ENCODE measurements around the gene RXRA.

Gene RXRA

DNA sequence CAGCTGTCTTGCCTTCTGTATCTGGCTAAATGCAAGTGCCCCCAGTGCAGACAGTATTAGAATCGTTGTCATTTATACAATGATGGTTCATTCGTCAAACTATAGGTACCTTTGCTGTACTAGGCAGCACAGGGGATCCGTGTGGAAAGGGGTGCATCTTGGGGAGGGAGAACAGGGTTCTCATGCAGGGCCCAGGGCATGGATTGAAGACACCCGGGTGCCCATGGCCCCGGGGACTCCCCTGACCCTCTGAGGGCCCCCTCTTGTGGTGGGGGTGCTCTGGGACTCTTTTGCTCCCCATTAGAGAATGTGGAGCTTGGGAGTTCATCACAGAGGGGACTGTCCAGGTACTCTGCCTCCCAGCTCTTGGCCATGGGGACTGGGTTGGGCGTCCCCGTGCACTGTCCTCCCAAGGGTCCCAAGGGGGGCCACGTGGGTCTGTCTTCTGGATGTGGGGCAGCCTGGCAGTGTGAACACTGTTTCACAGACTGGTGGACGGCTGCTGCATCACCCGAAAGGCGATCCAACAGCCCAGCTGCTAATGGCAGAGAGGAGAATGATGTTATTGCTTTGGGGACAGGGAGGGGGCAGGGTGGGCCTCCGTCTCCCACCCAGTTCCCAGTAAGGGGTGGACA is 36.9 kb upstream of the RXRA start:
- DNase-seq (ENCODE audit: low read depth): no peak
- TF ChIP-seq, protein P1, sequence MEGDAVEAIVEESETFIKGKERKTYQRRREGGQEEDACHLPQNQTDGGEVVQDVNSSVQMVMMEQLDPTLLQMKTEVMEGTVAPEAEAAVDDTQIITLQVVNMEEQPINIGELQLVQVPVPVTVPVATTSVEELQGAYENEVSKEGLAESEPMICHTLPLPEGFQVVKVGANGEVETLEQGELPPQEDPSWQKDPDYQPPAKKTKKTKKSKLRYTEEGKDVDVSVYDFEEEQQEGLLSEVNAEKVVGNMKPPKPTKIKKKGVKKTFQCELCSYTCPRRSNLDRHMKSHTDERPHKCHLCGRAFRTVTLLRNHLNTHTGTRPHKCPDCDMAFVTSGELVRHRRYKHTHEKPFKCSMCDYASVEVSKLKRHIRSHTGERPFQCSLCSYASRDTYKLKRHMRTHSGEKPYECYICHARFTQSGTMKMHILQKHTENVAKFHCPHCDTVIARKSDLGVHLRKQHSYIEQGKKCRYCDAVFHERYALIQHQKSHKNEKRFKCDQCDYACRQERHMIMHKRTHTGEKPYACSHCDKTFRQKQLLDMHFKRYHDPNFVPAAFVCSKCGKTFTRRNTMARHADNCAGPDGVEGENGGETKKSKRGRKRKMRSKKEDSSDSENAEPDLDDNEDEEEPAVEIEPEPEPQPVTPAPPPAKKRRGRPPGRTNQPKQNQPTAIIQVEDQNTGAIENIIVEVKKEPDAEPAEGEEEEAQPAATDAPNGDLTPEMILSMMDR (IDR thresholded peaks at IDR 0.05; ENCODE audit: low read length, missing control alignments): no peak
- no peak overlapping the region for H3K4me3 ChIP-seq (replicated peaks; ENCODE audit: low read depth, low read length)

DNA sequence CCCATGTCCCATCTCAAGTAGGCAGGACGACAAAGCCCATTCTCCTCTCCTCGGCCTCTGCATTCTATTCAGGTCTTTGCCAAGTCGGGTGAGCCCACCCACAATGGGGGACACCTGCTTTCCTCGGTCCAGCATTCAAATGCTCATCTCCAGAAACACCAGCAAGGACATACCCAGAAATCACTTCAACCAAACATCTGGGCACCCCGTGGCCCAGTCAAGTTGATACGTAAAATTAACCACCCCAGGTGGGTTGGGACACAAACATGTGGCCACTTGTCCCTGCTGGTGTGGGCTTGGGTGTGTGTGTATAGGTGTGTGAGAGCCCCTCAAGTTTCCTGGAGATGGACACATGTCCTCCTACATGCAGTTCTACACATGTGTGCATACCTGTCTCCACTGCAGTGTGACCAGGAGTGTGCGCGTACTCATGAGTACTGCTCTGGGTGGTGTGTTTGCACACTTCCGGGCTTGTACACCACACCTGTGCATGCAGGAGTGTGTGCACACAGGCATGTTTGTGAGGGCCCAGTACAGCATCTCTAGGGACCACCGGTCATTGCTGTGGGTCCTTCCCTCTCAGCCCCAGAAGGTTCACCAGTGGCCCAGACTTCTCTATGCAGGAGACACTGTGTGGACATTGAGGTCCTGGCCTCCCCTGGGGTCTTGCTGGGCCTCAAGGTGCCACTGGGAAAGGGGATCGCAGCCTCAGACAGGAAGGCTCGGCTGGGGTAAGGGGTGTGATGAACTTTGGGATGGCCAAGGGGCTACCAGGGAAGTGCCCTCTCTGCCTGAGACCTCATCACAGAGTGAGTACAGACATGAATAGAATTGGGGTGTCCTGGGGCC is 35.4 kb upstream of the RXRA start:
- no peak overlapping the region for H3K4me3 ChIP-seq (replicated peaks; ENCODE audit: low read depth, low read length)
- no peak for DNase-seq (ENCODE audit: low read depth)
- TF ChIP-seq, protein P1 (IDR thresholded peaks at IDR 0.05; ENCODE audit: low read length, missing control alignments): no peak

DNA sequence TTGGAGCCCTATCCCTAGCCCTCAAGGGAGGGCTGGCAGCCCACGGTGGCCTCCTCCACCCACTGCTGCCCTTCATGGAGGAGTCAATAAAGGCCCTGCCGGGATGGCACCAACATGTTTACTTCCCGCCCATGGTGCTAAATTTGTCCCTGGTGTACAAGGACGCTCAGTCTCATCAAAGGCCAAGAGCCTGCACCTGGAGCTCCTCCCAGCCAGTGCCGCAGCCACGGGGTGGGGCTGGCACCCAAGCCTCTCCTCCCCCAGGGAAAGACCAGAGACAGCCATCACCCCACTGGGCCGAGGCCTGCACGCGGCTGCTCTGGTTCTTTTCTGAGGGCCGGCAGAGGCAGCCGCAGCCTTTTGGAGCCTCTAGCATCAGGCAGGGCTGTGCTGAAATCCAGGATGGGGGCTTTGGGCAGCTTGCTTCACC is 34.8 kb upstream of the RXRA start:
- DNase-seq (ENCODE audit: low read depth): no peak
- TF ChIP-seq, protein P1 (IDR thresholded peaks at IDR 0.05; ENCODE audit: low read length, missing control alignments): no peak
- H3K4me3 ChIP-seq (replicated peaks; ENCODE audit: low read depth, low read length): no peak overlapping the region

DNA sequence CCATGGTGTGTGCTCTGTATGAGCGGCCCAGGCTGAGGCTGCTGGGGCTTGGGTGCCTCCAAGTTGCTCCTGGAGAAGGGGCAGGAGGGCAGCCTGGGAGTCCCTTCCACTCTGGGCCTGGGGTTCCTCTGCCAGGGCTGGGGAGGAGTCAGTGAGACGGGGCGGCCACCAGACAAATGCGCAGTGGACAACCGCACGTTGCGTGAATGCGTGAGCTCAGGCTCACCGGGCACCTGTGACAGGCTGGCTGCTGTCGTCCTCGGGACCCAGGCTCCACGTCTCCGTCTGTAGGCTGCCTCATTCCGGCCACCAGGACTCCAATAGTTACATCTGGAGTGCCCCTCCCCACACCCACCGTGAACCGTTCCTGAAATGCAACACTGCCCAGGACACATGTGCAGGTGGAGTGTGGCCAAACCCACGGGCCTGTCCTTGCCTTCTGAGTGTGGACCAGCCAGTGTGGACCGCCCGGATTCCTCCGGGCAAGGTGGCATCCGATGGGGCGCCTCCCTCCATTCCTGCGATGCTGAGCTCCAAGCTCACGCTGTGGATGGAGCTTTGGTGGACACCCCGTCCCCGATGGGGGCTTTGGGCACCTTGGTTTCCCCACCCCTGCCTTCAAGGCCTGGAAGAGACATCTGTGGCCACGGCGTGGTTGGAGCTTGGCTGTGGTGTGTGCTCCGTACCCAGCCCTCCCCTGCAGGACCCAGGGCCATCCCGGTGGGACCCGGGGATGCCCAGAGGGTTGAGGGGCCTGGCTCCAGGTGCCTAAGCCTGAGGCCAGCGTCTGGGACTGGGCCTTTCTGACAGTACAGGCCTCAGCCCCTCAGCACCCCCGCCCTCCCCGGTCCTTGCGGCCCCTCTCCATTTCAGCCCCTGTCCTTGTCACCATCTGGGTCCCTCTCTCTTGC is 34.0 kb upstream of the RXRA start:
- DNase-seq (ENCODE audit: low read depth): no peak
- no peak overlapping the region for H3K4me3 ChIP-seq (replicated peaks; ENCODE audit: low read depth, low read length)
- TF ChIP-seq, protein P1 (IDR thresholded peaks at IDR 0.05; ENCODE audit: low read length, missing control alignments): no peak

DNA sequence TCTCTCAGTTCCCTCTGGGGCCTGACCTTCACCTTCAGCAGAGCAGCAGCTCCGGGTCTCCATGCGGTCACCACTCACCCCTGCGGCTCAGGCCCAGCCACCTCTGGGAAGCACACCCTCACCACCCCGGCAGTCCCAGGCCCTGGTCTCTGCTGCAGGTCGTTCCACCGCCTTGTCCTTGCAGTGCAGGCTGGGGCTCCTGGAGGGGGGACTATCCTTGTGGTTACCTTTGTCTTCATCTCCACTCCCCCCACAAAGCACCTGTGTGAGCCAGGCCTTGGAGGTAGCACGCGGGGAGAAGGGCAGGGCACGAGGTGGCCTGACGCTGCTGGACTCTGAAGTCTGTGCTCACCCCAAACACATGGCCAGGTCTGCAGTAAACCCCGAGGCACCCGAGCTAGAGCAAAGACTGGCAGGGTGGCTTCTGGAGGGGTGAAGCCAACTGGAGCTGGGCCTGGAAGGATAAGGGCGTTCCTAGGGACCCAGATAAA is 33.2 kb upstream of the RXRA start:
- DNase-seq (ENCODE audit: low read depth): no peak
- no peak overlapping the region for H3K4me3 ChIP-seq (replicated peaks; ENCODE audit: low read depth, low read length)
- TF ChIP-seq, protein P1 (IDR thresholded peaks at IDR 0.05; ENCODE audit: low read length, missing control alignments): no peak

DNA sequence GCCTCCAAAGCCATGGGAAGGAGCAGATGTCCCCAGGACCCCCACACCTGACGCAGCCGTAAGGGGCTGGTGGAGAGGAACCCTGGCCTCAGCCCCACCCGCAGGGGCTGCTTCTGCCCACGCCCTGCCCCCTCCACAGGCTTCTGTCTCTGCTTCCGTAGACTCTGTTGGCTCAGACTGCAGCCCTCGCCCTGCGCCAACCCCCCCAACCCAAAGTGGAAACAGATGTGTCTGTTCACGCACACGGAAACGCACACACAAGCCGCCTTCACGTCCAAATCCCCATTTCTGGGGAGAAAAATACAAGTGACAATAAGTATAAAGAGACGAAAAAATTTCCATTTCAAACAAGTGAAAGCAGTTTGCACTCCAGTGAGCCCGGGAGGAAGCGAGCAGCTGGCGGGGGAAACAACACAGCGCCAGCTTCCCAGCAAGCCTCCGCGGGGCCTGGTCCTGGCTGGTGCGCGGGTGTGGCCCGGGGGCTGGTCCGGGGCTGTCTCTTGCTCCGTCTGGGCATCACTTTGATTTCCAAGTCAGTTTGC is 32.6 kb upstream of the RXRA start:
- TF ChIP-seq, protein P1 (IDR thresholded peaks at IDR 0.05; ENCODE audit: low read length, missing control alignments): no peak
- DNase-seq (ENCODE audit: low read depth): no peak
- H3K4me3 ChIP-seq (replicated peaks; ENCODE audit: low read depth, low read length): no peak overlapping the region
